ENCODE measurements around the gene HFE.
"Not testable (repeated sequence)": the region's sequence is repeated elsewhere in the genome, so short reads cannot be mapped to it uniquely, and the experiment has no call there.

The HFE gene

GRCh38 chr6:26105109-26105730 is 18.0 kb downstream of the HFE start:
- DNase-seq (ENCODE audit: insufficient read length, low spot score) (no peak), FAIRE-seq (no peak)
- TF ChIP-seq SPI1 (IDR thresholded peaks at IDR 0.05; ENCODE audit: low read depth, low read length) (no peak), POLR2AphosphoS5 (IDR thresholded peaks at IDR 0.05; ENCODE audit: low read depth, low read length) (no peak), POLR2A (IDR thresholded peaks at IDR 0.05; ENCODE audit: low read depth, low read length) (no peak), PAX5 (IDR thresholded peaks at IDR 0.05; ENCODE audit: insufficient read depth, low read length, severe bottlenecking) (no peak), TAF1 (IDR thresholded peaks at IDR 0.05; ENCODE audit: low read depth, low read length) (no peak), POU2F2 (IDR thresholded peaks at IDR 0.05; ENCODE audit: low read depth, low read length) (no peak)

- no peak for TF ChIP-seq PAX5 (IDR thresholded peaks at IDR 0.05; ENCODE audit: insufficient read depth, low read length, severe bottlenecking)
- no peak for TF ChIP-seq POU2F2 (IDR thresholded peaks at IDR 0.05; ENCODE audit: low read depth, low read length)
- no peak for TF ChIP-seq SPI1 (IDR thresholded peaks at IDR 0.05; ENCODE audit: low read depth, low read length)
- no peak for TF ChIP-seq TAF1 (IDR thresholded peaks at IDR 0.05; ENCODE audit: low read depth, low read length)
- no peak for TF ChIP-seq POLR2A (IDR thresholded peaks at IDR 0.05; ENCODE audit: low read depth, low read length)
- no peak for TF ChIP-seq POLR2AphosphoS5 (IDR thresholded peaks at IDR 0.05; ENCODE audit: low read depth, low read length)
- DNase-seq (ENCODE audit: insufficient read length, low spot score) (no peak), FAIRE-seq (no peak)
Measured at GRCh38 chr6:26105842-26106241, 18.6 kb downstream of the HFE start.

DNA sequence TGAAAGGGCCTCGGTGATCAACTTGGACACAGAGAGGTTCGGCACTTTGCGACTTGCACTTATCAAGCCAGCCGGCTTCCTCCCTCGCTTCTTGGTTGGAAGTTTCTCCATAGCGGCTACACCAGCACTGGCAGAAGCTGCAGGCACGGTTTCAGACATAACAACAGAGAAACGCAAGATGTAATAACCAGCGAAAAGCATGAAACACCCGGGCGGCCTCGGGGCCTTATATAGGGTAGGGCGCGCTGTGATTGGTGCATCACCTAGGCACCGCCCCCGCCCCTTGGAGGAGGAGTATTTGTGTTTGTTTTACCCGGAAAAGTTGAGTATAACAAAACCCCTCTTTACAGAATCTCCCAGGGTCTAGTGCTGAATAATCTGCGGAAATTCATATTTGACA is 20.7 kb downstream of the HFE start:
- DNase-seq (ENCODE audit: insufficient read length, low spot score) (no peak), FAIRE-seq (no peak)
- no peak for TF ChIP-seq PAX5 (IDR thresholded peaks at IDR 0.05; ENCODE audit: insufficient read depth, low read length, severe bottlenecking)
- no peak for TF ChIP-seq POU2F2 (IDR thresholded peaks at IDR 0.05; ENCODE audit: low read depth, low read length)
- TF ChIP-seq POLR2A (IDR thresholded peaks at IDR 0.05; ENCODE audit: low read depth, low read length): no peak
- TF ChIP-seq SPI1 (IDR thresholded peaks at IDR 0.05; ENCODE audit: low read depth, low read length): no peak
- no peak for TF ChIP-seq TAF1 (IDR thresholded peaks at IDR 0.05; ENCODE audit: low read depth, low read length)
- TF ChIP-seq POLR2AphosphoS5 (IDR thresholded peaks at IDR 0.05; ENCODE audit: low read depth, low read length): no peak

DNA sequence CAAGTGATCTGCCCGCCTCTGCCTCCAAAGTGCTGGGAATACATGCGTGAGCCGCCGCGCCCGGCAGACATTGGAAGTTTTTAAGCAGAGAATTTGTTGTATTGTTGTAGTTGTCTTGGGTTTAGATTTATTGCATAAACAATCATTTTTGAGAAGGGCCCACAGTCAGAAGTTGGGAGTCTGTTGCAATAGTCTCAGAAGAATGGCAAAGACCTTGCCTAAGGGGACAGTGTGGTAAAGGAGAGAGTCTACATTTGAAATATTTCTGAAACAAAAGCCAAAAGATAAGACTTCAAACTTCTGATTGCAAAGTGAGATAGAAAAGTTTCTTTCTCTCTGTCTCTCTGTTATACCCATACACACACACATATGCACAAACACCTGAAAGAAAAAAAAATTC is 22.5 kb downstream of the HFE start:
- TF ChIP-seq POLR2A (IDR thresholded peaks at IDR 0.05; ENCODE audit: low read depth, low read length): no peak
- TF ChIP-seq POU2F2 (IDR thresholded peaks at IDR 0.05; ENCODE audit: low read depth, low read length): no peak
- TF ChIP-seq SPI1 (IDR thresholded peaks at IDR 0.05; ENCODE audit: low read depth, low read length): no peak
- no peak for TF ChIP-seq POLR2AphosphoS5 (IDR thresholded peaks at IDR 0.05; ENCODE audit: low read depth, low read length)
- TF ChIP-seq PAX5 (IDR thresholded peaks at IDR 0.05; ENCODE audit: insufficient read depth, low read length, severe bottlenecking): no peak
- TF ChIP-seq TAF1 (IDR thresholded peaks at IDR 0.05; ENCODE audit: low read depth, low read length): no peak
- FAIRE-seq: no peak
- no peak for DNase-seq (ENCODE audit: insufficient read length, low spot score)

DNA sequence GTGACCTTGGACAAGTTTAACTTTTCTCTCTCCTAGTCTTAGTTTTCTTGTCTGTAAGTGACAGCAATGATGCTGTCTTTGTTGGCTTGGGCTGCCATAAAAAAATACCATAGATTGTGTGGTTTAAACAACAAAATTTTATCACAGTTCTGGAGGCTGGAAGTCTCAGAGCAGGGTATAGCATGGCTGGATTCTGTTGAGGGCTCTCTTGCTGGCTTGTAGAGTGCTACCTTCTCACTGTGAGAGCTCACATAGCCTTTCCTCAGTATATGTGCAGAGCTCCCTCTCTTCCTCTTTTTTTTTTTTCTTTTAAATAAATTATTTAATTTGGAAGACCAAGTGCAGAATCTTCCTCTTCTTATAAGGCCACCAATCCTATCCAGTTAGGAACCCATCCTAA is 26.3 kb downstream of the HFE start:
- no peak for FAIRE-seq
- no peak for DNase-seq (ENCODE audit: insufficient read length, low spot score)
- TF ChIP-seq PAX5 (IDR thresholded peaks at IDR 0.05; ENCODE audit: insufficient read depth, low read length, severe bottlenecking): no peak
- TF ChIP-seq POU2F2 (IDR thresholded peaks at IDR 0.05; ENCODE audit: low read depth, low read length): no peak
- TF ChIP-seq POLR2AphosphoS5 (IDR thresholded peaks at IDR 0.05; ENCODE audit: low read depth, low read length): no peak
- TF ChIP-seq SPI1 (IDR thresholded peaks at IDR 0.05; ENCODE audit: low read depth, low read length): no peak
- TF ChIP-seq POLR2A (IDR thresholded peaks at IDR 0.05; ENCODE audit: low read depth, low read length): no peak
- no peak for TF ChIP-seq TAF1 (IDR thresholded peaks at IDR 0.05; ENCODE audit: low read depth, low read length)

DNA sequence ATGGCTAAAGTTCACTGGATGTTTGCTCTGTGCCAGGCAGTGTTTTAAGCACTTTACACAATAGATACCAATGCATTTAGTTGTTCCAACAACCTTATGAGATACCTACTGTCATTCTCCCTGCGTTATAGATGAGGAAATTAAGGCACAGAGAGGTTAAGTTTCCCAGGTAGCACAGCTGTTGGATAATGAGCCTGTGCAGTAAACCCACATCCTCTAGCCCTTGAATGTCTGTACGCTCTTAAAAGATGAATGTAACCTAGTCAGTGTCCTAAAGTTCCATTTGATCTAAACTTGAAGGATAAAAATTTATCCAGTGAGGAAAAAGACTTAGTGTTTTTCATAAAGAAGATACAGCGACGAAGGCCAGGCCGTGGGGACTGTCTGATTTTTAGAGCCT is 28.0 kb downstream of the HFE start:
- DNase-seq (ENCODE audit: insufficient read length, low spot score) (no peak), FAIRE-seq (no peak)
- TF ChIP-seq POLR2AphosphoS5 (IDR thresholded peaks at IDR 0.05; ENCODE audit: low read depth, low read length) (no peak), TAF1 (IDR thresholded peaks at IDR 0.05; ENCODE audit: low read depth, low read length) (no peak), POU2F2 (IDR thresholded peaks at IDR 0.05; ENCODE audit: low read depth, low read length) (no peak), SPI1 (IDR thresholded peaks at IDR 0.05; ENCODE audit: low read depth, low read length) (no peak), PAX5 (IDR thresholded peaks at IDR 0.05; ENCODE audit: insufficient read depth, low read length, severe bottlenecking) (no peak), POLR2A (IDR thresholded peaks at IDR 0.05; ENCODE audit: low read depth, low read length) (no peak)

- FAIRE-seq (no peak), DNase-seq (ENCODE audit: insufficient read length, low spot score) (no peak)
Measured at GRCh38 chr6:26116267-26116666, 29.0 kb downstream of the HFE start.

DNA sequence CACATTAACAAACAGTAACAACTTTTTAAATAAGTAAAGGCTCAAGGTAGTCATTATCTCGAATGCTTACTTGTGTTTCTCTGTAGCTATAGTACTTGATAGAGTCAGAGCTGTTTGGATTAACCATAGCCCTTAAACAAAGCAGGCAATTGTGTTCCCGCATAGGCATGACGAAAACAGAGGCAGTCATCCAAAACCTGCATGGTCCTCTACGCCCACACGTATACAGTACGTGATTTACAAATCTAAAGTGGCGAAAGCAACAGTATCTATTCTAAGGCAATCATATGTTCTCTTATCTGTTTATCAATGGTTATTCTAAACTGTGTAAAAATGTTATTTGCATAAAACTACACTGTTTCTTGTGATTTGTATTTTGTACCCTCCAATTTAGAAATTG is 31.8 kb downstream of the HFE start:
- no peak for DNase-seq (ENCODE audit: insufficient read length, low spot score)
- TF ChIP-seq POLR2AphosphoS5 (IDR thresholded peaks at IDR 0.05; ENCODE audit: low read depth, low read length): no peak
- no peak for TF ChIP-seq POLR2A (IDR thresholded peaks at IDR 0.05; ENCODE audit: low read depth, low read length)
- no peak for TF ChIP-seq PAX5 (IDR thresholded peaks at IDR 0.05; ENCODE audit: insufficient read depth, low read length, severe bottlenecking)
- TF ChIP-seq SPI1 (IDR thresholded peaks at IDR 0.05; ENCODE audit: low read depth, low read length): no peak
- TF ChIP-seq POU2F2 (IDR thresholded peaks at IDR 0.05; ENCODE audit: low read depth, low read length): no peak
- no peak for TF ChIP-seq TAF1 (IDR thresholded peaks at IDR 0.05; ENCODE audit: low read depth, low read length)
- no peak for FAIRE-seq

More at GRCh38 chr6:26116267-26116666, 29.0 kb downstream of the HFE start:
- TF ChIP-seq POU2F2 (IDR thresholded peaks at IDR 0.05; ENCODE audit: low read depth, low read length) (no peak), TAF1 (IDR thresholded peaks at IDR 0.05; ENCODE audit: low read depth, low read length) (no peak), PAX5 (IDR thresholded peaks at IDR 0.05; ENCODE audit: insufficient read depth, low read length, severe bottlenecking) (no peak), POLR2A (IDR thresholded peaks at IDR 0.05; ENCODE audit: low read depth, low read length) (no peak), SPI1 (IDR thresholded peaks at IDR 0.05; ENCODE audit: low read depth, low read length) (no peak), POLR2AphosphoS5 (IDR thresholded peaks at IDR 0.05; ENCODE audit: low read depth, low read length) (no peak)

GRCh38 chr6:26120115-26120514 is 32.9 kb downstream of the HFE start:
- not testable (repeated sequence) for DNase-seq (ENCODE audit: insufficient read length, low spot score); FAIRE-seq

DNA sequence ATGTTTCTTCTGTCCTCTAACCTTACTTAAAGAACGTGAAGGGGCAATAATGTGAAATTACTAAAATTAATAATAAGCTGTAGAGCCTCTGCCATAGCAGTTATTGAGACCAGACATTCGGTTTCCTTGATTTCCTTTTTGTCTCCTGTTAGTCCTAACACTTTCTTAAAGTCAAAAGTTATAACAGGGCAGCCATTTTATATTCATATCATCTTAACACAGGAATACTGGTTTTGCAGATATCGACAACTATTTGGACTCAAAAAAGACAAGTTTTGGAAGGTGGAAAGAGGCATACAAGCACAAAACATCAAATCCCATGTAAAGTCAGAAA is 33.5 kb downstream of the HFE start:
- no peak for TF ChIP-seq POU2F2 (IDR thresholded peaks at IDR 0.05; ENCODE audit: low read depth, low read length)
- TF ChIP-seq POLR2AphosphoS5 (IDR thresholded peaks at IDR 0.05; ENCODE audit: low read depth, low read length): no peak
- TF ChIP-seq PAX5 (IDR thresholded peaks at IDR 0.05; ENCODE audit: insufficient read depth, low read length, severe bottlenecking): no peak
- TF ChIP-seq POLR2A (IDR thresholded peaks at IDR 0.05; ENCODE audit: low read depth, low read length): no peak
- TF ChIP-seq SPI1 (IDR thresholded peaks at IDR 0.05; ENCODE audit: low read depth, low read length): no peak
- DNase-seq (ENCODE audit: insufficient read length, low spot score) (no peak), FAIRE-seq (no peak)

Measured in GM12891 (cell line).